H4 (cell line): ENCODE data around the gene CCDC34. TPM values are rescaled to one million over a fixed set of nuclear protein-coding genes. Genes with fewer than 3 reads are reported as not detected.

Experiments used
- DNase-seq: peaks from one replicate; pipeline ENCODE4 v3.0.0-alpha.2; 2015; ENCODE audit warnings: low spot score
- total RNA-seq: library from RNA; depleted of rRNA; stranded (reverse); fragments of >200 nt; shearing (Covaris generic); gene quantifications from 2 replicates; pipeline ENCODE4 v1.2.3, GENCODE V29; 2014; rRNA removed

The CCDC34 gene
- total RNA-seq, 1 experiment from 2014 or later, result 29.7 TPM

DNA sequence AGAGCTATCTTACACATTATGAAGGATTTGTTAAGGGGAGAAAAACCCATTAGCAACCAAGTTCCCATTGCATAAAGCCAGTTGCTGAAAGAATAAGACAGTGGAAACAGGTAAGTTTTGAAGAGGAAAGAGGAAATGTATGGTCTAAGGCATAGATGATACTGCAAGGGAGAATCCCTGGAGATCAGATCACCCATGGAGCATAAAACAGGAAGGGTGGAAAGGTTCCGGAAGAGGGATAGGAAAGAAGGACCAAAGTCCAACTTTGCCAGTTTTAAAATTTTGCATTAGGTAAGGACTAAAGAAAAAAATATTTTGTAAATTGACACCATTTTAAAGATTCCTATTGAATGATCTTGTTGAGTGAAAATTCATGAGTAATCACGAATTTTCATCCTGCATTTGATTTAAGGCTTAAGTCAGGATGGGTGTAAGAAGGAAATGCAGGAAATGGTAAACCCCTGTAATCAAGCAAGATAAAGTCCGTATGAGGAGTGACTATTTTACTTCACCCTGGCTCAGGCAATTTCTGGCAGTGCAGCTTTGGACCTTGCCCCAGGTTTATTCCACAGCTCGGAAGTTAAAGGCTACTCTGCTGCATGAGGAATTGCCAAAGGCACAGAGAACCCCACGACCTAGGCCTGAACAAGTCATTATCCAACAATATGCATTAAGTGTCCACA lies 70.9 kb downstream of the CCDC34 start:
- no peak for DNase-seq

DNA sequence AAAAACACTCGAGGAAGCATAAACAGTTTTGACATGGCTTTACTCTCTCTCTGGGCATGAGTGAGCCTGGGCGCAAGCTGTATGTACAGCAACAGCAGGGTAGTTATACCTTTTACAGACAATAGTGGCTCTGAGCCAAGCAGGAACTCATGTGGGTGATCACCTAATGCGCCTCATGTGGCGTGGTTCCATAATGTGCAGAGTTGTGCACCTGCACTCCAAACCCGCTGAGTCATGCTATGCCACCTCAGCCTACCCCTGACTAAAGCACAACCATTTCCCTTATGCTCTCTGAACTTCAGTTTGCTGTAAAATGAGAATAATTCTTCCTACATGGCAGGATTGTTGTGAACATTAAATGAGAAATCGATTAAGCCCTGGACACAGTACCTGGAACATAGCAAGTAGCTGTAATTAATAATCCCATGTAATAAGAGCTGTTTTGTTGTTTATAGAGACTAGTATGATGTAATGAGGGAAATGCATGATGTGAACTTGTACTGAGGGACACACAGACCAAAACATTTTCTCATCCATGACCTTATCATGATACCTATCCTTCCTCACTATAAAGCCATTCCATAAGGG lies 71.6 kb downstream of the CCDC34 start:
- DNase-seq, result peak; percentile 33

DNA sequence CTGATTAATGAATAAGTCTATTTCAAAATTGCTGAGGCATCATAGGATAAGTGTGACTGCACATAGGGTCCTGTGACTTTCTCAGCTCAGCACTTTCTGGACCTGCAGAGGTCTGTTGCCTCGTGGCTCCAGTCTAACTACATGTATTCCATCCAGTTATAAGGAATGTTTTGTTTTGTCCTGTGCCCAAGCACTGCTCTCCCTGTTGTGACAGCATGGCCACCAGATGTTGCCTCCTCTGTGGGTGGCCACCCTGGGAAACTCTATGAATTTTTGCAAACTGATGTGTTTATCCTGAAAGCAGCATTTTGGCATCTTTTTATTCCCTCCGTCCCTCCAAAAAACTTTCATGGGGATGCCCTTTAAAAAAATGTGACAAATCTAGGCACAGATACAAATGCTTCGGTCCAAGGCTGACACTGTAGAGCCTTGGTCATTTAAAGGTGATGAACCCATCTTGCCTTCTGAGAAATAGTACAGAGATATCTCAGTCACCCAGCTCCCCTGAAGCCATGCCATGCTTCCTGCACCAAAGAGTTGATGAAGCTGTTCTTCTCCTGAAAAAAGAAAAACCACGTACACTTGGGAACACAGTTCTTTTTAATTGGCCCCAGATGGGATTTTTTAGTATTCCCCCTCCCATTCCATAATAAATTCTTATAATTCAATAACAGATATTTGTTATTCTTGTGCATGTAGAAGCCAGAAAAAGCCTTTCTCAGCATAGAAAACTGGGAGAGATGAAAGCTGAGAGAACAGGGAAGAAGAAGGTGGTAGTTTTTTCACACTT lies 72.6 kb downstream of the CCDC34 start:
- no peak for DNase-seq

Other genes starting within 250 kb of the CCDC34 start
- gene LGR4, start 109.6 kb upstream of the CCDC34 start, total RNA-seq, result 25.1 and 28.5 TPM in 2 replicates
- gene LIN7C, start 143.6 kb upstream of the CCDC34 start, total RNA-seq, result 41.6 and 63.4 TPM in 2 replicates